ENCODE results near the gene LZTR1.

- TF ChIP-seq CTCF (IDR thresholded peaks at IDR 0.05) (no peak), POLR2A (IDR thresholded peaks at IDR 0.05) (no peak)
These were observed 34.7 kb downstream of the LZTR1 start for GRCh38 chr22:21016644-21017420.
